AML-193 (cell line): Measurements from ENCODE around the gene FAM167B.
A peak's percentile ranks its signal among the peaks of the same experiment; 100 is the strongest.
"Not testable (repeated sequence)": the region's sequence is repeated elsewhere in the genome, so short reads cannot be mapped to it uniquely, and the experiment has no call there.

Experiments
- DNase-seq, 2 experiments: peaks; one replicate each; lab custom pipeline; 2025; lab: John Stamatoyannopoulos, UW

Gene FAM167B

GRCh38 chr1:32263236-32263593 lies 16.2 kb downstream of the FAM167B start:
- DNase-seq = not testable (repeated sequence)

- no peak for DNase-seq
These were observed 16.7 kb downstream of the FAM167B start for GRCh38 chr1:32263744-32264143.

GRCh38 chr1:32265846-32266245 lies 18.8 kb downstream of the FAM167B start:
- no peak for DNase-seq

- DNase-seq = no peak
These were observed 20.0 kb downstream of the FAM167B start for GRCh38 chr1:32266921-32267591.

GRCh38 chr1:32269744-32270143 lies 22.7 kb downstream of the FAM167B start:
- DNase-seq = no peak

- no peak for DNase-seq
These were observed 25.8 kb downstream of the FAM167B start for GRCh38 chr1:32272557-32273390.

- DNase-seq = no peak
These were observed 26.6 kb downstream of the FAM167B start for GRCh38 chr1:32273391-32274208.

- DNase-seq = no peak
These were observed 27.8 kb downstream of the FAM167B start for GRCh38 chr1:32274646-32275340.

- no peak for DNase-seq
These were observed 28.4 kb downstream of the FAM167B start for GRCh38 chr1:32275424-32275823.

GRCh38 chr1:32276032-32276782 lies 29.2 kb downstream of the FAM167B start:
- DNase-seq = no peak

- not testable (repeated sequence) for DNase-seq
These were observed 37.8 kb downstream of the FAM167B start for GRCh38 chr1:32284777-32285176.

- DNase-seq = no peak
These were observed 38.6 kb downstream of the FAM167B start for GRCh38 chr1:32285658-32286057.

- DNase-seq = no peak
These were observed 39.7 kb downstream of the FAM167B start for GRCh38 chr1:32286763-32287162.

GRCh38 chr1:32289256-32289655 lies 42.2 kb downstream of the FAM167B start:
- DNase-seq = no peak

GRCh38 chr1:32291145-32291707 lies 44.2 kb downstream of the FAM167B start:
- no peak for DNase-seq

- peak; percentile 94 for DNase-seq
These were observed 44.9 kb downstream of the FAM167B start, which contains the start of gene HDAC1 for GRCh38 chr1:32291708-32292538. HDAC1 (plus strand) TSS chr1:32292083; CDS start chr1:32292170, 87 bp downstream.

GRCh38 chr1:32298211-32298610 lies 51.2 kb downstream of the FAM167B start:
- not testable (repeated sequence) for DNase-seq
